HuH-7.5 (cell line): ENCODE data around the gene ALS2CL.

ENCODE experiments used
- DNase-seq: peaks from one replicate; pipeline ENCODE4 v3.0.0; 2011; ENCODE audit warnings: low spot score

Gene ALS2CL

GRCh38 chr3:46629551-46630517, 63.6 kb downstream of the ALS2CL start:
- DNase-seq = no peak

- DNase-seq = no peak
These were observed 64.5 kb downstream of the ALS2CL start for GRCh38 chr3:46628901-46629369.

GRCh38 chr3:46627078-46627477, 66.4 kb downstream of the ALS2CL start:
- no peak for DNase-seq

GRCh38 chr3:46626039-46626438, 67.4 kb downstream of the ALS2CL start:
- DNase-seq = no peak

- no peak for DNase-seq
These were observed 68.4 kb downstream of the ALS2CL start for GRCh38 chr3:46624975-46625490.

GRCh38 chr3:46624533-46624932, 68.9 kb downstream of the ALS2CL start:
- DNase-seq = no peak

GRCh38 chr3:46619845-46620778, 73.4 kb downstream of the ALS2CL start:
- DNase-seq = no peak
